Loucy (cell line): ENCODE data around the gene EFNA5.

Experiments
- H2AFZ ChIP-seq: fragments of 200-600 bp; sonication (generic); 2 replicates; pipeline ENCODE4 v1.6.0; 2016; ENCODE audit warnings: antibody characterized with exemption, mild to moderate bottlenecking, low read length, moderate library complexity
- H3F3A ChIP-seq: fragments of 200-600 bp; 2 replicates; pipeline ENCODE4 v1.6.0; 2016; ENCODE audit warnings: antibody characterized with exemption, low read depth, mild to moderate bottlenecking
- H3K27me3 ChIP-seq: fragments of 200-600 bp; sonication (generic); 2 replicates; pipeline ENCODE4 v1.6.1; 2014; ENCODE audit warnings: low read length, mild to moderate bottlenecking; ENCODE audit not compliant: insufficient read depth, poor library complexity, severe bottlenecking
- H3K36me3 ChIP-seq: fragments of 200-600 bp; sonication (generic); 2 replicates; pipeline ENCODE4 v1.6.1; 2016; ENCODE audit warnings: low read length; ENCODE audit not compliant: insufficient read depth
- H3K4me1 ChIP-seq: fragments of 200-600 bp; sonication (generic); 2 replicates; pipeline ENCODE4 v1.5.1; 2014; ENCODE audit warnings: low read length, mild to moderate bottlenecking; ENCODE audit not compliant: insufficient read depth, poor library complexity, severe bottlenecking
- H3K4me2 ChIP-seq: fragments of 200-600 bp; sonication (generic); 2 replicates; pipeline ENCODE4 v1.6.0; 2014; ENCODE audit warnings: antibody characterized with exemption, low read length, low read depth, mild to moderate bottlenecking; ENCODE audit not compliant: poor library complexity, severe bottlenecking
- H3K4me3 ChIP-seq: fragments of 200-600 bp; sonication (generic); 2 replicates; pipeline ENCODE4 v1.5.1; 2014; ENCODE audit warnings: low read length, mild to moderate bottlenecking, mixed read lengths; ENCODE audit not compliant: poor library complexity, severe bottlenecking
- H3K79me2 ChIP-seq: fragments of 200-600 bp; sonication (generic); 2 replicates; pipeline ENCODE4 v1.6.1; 2014; ENCODE audit warnings: low read length; ENCODE audit not compliant: insufficient read depth
- H3K9ac ChIP-seq: fragments of 200-600 bp; sonication (generic); 2 replicates; pipeline ENCODE4 v1.6.0; 2014; ENCODE audit warnings: mild to moderate bottlenecking, low read depth, low read length, moderate library complexity; ENCODE audit not compliant: poor library complexity, severe bottlenecking
- H3K9me2 ChIP-seq: fragments of 200-600 bp; sonication (generic); replicated peaks from 2 replicates; pipeline ENCODE4 v1.6.1; 2016; ENCODE audit warnings: low read depth, low read length, mixed read lengths
- H3K9me3 ChIP-seq: fragments of 200-600 bp; sonication (generic); 2 replicates; pipeline ENCODE4 v1.6.1; 2014; ENCODE audit warnings: mild to moderate bottlenecking, antibody characterized with exemption, low read length, low read depth; ENCODE audit not compliant: insufficient read depth
- H4K20me1 ChIP-seq: fragments of 200-600 bp; sonication (generic); 2 replicates; pipeline ENCODE4 v1.6.0; 2014; ENCODE audit warnings: antibody characterized with exemption, low read length, mild to moderate bottlenecking; ENCODE audit not compliant: insufficient read depth, poor library complexity, severe bottlenecking
- EZH2phosphoT487 ChIP-seq: fragments of 200-600 bp; IDR thresholded peaks from 2 replicates; pipeline ENCODE4 v1.6.1; 2018; ENCODE audit warnings: antibody characterized with exemption, mild to moderate bottlenecking, moderate library complexity, borderline replicate concordance
- TF ChIP-seq, protein P1 (sequence below): fragments of 200-600 bp; sonication (generic); conservative IDR thresholded peaks from 2 replicates; pipeline ENCODE4 v1.5.1; 2014; ENCODE audit warnings: mild to moderate bottlenecking, antibody characterized with exemption, low read length

Gene EFNA5

DNA sequence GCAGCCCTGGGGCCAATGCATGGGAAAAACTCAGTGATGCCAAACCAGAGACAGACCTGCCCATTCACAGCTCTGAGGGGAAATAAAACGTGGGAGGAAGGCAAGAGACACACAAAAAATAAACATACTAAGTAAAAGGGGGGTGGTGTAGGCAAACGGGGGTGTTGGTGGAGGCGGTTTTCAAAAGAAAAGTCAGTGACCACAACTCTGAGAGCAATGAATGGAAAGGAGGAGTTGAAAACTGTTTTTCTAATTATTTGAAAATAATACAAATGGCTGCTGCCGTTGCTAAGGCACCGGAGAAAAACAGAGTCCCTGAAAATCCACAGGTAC, 293.5 kb downstream of the EFNA5 start:
- Histone ChIP-seq H3K9me3 (no peaks in the 10 kb centered on the region), H3K79me2 (no peaks in the 10 kb centered on the region), H3K9me2 (no peaks in the 10 kb centered on the region), H3K4me3 (no peak overlapping the region), H3K4me2 (no peak overlapping the region), H3K9ac (no peak overlapping the region), H4K20me1 (no peaks in the 10 kb centered on the region), H3K4me1 (peaks cover 7% of the 10 kb centered on the region), H3K27me3 (no peaks in the 10 kb centered on the region), H3F3A (no peaks in the 10 kb centered on the region), H2AFZ (no peak overlapping the region), H3K36me3 (no peaks in the 10 kb centered on the region)
- TF ChIP-seq, protein P1, sequence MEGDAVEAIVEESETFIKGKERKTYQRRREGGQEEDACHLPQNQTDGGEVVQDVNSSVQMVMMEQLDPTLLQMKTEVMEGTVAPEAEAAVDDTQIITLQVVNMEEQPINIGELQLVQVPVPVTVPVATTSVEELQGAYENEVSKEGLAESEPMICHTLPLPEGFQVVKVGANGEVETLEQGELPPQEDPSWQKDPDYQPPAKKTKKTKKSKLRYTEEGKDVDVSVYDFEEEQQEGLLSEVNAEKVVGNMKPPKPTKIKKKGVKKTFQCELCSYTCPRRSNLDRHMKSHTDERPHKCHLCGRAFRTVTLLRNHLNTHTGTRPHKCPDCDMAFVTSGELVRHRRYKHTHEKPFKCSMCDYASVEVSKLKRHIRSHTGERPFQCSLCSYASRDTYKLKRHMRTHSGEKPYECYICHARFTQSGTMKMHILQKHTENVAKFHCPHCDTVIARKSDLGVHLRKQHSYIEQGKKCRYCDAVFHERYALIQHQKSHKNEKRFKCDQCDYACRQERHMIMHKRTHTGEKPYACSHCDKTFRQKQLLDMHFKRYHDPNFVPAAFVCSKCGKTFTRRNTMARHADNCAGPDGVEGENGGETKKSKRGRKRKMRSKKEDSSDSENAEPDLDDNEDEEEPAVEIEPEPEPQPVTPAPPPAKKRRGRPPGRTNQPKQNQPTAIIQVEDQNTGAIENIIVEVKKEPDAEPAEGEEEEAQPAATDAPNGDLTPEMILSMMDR, result no peak
- TF ChIP-seq EZH2phosphoT487, result no peak

DNA sequence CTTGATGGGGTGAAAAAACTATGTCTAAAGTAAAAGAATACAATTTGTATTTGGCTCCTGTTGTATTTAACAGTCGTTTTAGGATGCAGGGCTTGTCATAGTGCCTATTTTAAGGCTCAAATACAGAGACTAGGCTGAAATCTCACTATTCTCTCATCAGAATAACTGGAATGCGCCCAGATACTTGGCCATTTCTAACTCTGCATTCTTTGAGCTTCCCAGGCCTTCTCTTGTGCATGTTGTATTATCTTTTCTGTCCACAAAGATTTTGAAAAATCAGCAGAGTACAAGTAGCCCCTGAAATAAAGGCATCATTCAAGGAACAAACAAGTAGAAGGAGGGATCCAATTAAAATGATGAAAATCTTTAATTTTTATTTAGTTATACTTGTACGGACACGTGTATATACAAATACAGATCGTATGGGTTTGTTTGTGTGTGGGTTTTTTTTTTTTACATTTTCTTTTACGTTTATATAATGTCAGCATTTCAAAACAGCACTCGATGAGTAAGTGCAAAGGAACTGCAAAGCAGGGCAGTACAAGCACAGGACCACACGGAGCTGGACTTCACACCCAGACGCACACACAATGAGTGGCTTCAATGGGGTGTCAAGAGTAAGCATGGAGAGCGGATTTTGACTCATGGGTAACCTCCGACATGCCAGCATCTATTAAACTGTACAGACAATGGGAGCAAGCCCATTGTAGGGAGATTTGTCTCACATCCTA, 294.0 kb downstream of the EFNA5 start:
- H3K79me2 ChIP-seq, result no peaks in the 10 kb centered on the region
- no peak overlapping the region for H3K4me3 ChIP-seq
- no peak for TF ChIP-seq EZH2phosphoT487
- TF ChIP-seq, protein P1, result no peak

DNA sequence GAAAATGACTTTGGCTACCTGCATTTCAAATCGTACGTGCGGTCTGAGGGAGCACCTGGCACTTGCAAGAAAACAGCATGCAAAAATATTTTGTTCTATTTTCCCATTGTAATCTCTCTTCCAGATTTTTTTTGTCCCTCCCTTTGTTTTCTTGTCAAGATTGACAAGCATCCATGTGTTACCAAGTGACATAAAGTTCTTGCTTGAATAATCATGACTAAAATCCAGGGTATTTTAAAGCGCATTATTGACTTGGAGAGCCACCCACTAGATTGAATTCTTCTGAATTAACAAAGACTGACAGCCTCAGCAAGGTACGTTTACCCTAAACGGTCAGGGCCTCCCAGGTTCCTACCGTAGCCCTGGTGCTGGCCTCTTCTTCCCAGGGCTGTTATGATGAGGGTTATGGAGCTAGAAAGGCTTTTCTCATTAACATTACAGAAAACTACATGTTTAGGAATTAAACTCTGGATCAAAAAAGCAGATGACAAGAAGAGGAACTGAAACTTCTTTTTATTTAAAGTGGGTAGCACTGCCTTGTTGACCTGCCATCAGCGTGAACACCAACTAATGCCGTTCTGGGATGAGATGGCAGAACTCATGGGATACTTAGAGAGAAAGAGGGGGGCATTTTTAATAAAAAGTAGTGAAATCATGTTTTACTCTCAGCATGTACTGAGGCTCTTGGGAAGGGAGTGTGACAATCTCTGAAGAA, 297.0 kb downstream of the EFNA5 start:
- no peaks in the 10 kb centered on the region for H3K9me3 ChIP-seq
- no peaks in the 10 kb centered on the region for H3K9me2 ChIP-seq
- H3K4me2 ChIP-seq, result no peak overlapping the region
- no peaks in the 10 kb centered on the region for H3K79me2 ChIP-seq
- H3K36me3 ChIP-seq, result no peaks in the 10 kb centered on the region
- no peak overlapping the region for H2AFZ ChIP-seq
- no peaks in the 10 kb centered on the region for H3K27me3 ChIP-seq
- H3K4me1 ChIP-seq, result no peaks in the 10 kb centered on the region
- no peaks in the 10 kb centered on the region for H3F3A ChIP-seq
- no peak for TF ChIP-seq EZH2phosphoT487
- TF ChIP-seq, protein P1, result no peak
- H3K9ac ChIP-seq, result no peak overlapping the region
- H4K20me1 ChIP-seq, result no peaks in the 10 kb centered on the region
- no peak overlapping the region for H3K4me3 ChIP-seq

More for the DNA sequence above, 294.0 kb downstream of the EFNA5 start:
- no peaks in the 10 kb centered on the region for H3K27me3 ChIP-seq
- H3K36me3 ChIP-seq, result no peaks in the 10 kb centered on the region
- H3K9me2 ChIP-seq, result no peaks in the 10 kb centered on the region
- H3K9ac ChIP-seq, result no peak overlapping the region
- H3K4me2 ChIP-seq, result no peak overlapping the region
- no peak overlapping the region for H2AFZ ChIP-seq
- no peaks in the 10 kb centered on the region for H3F3A ChIP-seq
- peaks cover 5% of the 10 kb centered on the region for H3K4me1 ChIP-seq
- no peaks in the 10 kb centered on the region for H3K9me3 ChIP-seq
- H4K20me1 ChIP-seq, result no peaks in the 10 kb centered on the region
